CD4-positive, alpha-beta T cell treated with Interleukin-6 for 4 hours (primary cell): ENCODE data around the gene RNF169.

Experiments used
- DNase-seq: peaks from one replicate; pipeline ENCODE4 v3.0.0-alpha.2; 2020; ENCODE audit warnings: mixed read lengths

The RNF169 gene

GRCh38 chr11:74748211-74749126 lies at the start of gene RNF169:
TSS of gene RNF169 (plus strand) at chr11:74748849. CDS start at chr11:74748881, 32 bp downstream.
- DNase-seq, result peak; percentile 92

DNA sequence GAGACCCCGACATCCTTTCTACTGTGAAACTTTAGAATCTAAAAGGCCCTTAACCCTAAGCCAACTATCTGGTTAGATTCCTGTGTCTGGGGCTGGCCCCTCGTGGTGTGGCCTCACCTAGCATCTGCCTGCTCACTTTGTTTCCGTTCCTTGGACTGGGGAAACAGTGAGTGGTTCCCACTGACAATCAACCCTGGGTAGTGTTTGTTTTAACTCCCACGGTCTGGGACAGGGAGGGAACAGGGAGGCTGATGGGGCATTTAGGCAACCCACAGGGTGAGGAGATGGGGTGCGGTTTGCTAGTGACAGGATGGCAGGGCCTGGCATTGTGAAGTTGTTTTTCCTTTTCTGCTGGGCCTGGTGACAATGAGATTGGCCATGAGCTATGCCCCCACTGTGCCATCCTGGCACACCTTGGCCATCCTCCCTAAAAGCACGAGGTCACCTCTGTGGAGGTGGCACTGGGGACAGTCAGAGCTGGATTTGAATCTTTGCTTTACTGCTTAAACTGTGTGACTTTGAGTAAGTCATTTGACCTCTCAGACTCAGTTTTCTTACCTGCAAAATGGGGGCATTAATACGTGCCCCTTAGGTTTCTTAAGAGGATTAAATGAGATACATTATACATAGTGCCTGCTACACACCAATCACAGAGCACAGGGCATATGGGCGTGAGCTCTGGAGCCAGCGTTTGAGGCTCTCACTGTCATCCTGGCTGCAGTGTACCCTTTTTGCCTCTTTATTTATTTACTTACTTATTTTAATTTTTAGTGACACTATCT lies 48.8 kb upstream of the RNF169 start:
- DNase-seq, result no peak

GRCh38 chr11:74701351-74701750 lies 47.3 kb upstream of the RNF169 start:
- DNase-seq, result no peak

DNA sequence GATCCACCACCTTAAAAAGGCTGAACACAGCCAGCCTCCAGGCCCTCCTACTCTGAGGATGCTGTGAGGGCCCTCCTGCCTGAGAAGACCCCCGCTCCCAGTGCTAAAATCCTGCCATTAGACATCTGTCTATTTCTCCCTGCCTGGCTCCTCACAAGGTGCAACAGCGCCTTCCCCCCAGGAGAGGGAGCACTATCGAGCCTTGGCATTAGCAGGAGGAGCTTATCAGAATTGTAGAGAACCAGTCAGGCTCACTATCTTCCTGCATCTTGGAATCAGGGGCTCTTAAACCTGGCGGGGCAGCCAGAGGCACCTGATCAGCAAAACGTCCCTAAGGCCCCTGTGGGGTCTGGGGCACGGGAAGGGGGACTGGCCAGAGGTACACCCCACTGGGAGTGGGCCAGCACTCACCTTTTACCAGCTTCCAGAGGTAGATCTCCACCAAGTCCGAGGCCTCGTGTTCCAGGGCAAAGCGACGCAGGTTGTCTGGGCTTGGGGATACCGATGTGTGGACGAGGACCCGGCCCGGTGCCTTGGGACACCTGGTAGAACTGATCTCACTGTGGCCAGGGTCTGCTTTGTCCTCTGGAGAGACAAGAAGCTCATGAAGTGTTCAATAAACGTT lies 46.2 kb upstream of the RNF169 start:
- peak; percentile 60 for DNase-seq

DNA sequence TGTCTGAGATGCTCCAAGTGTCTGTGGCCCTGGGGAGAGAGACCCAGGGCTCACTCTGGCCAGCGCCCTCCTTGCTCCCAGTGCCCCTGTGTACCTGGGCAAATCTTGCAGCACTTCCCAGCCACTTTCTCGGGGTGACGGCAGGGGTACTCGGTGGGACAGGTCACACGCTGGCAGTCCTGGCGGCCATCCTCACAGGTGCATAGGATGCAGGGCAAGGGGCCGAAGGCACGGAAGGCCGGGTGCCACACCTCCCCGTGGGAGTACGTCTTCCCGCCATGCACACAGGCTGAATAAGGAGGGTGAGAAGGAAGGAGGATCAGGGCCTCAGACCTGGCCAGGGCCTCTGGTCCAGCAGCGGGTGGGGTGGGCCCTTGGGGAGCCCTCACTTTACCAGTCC lies 45.4 kb upstream of the RNF169 start:
- no peak for DNase-seq

DNA sequence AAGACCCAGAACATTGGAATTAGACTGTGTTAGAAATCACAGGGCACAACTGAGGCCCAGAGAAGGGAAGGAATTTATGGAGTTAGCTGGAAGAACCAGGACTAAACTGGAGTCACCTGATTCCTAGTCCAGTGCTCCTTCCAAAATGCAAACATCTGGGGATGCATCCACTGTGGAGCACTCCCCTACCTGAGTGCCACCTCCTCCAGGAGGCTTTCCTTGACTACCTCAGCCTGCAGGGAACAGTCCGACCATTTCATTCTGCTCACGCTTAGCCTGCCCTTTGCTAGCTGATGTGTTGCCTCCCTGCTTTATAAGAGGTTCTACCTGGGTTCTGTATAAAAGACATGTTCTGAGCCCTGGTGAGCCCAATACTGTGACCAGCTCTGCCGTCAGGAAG lies 41.5 kb upstream of the RNF169 start:
- no peak for DNase-seq

- no peak for DNase-seq
These were observed 40.8 kb upstream of the RNF169 start for GRCh38 chr11:74707602-74708510.

DNA sequence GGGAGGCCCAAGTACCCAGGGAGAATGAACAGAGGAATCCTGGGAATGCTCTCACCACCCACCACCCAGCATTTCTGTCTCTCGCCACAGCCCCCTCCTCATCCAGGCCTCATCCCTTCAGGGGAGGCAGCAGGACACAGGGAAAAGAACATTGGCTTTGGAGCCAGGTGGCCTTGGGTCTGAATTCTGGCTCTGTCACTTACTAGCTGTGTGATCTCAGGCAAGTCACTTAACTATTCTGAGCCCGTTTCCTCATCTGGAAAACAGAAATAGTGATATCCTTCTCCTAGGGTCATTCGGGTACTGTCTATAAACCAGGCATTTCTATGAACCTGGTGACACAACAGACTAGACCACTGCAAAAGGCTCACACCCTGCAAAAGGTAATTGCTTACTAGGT lies 39.5 kb upstream of the RNF169 start:
- DNase-seq, result no peak

GRCh38 chr11:74710281-74710938 lies 38.2 kb upstream of the RNF169 start:
- DNase-seq, result no peak

DNA sequence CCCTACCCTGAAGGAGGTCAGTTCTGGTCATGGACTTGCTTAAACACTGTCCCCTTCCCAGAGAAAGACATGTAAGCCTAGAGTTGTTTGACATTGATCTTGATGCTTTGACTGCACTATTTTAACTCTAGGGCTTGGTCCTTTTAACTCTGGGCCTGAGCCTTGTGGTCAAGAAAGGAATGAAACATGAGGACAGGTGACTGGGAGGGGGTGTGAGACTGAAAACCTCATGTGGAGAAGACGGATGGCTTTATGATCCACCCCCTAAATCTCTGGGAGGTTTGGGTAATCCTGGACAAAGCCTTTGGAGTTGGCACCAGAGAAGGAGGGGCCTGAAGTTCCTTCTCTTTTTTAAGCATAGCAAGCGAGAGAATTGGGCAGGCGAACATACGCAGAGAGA lies 35.0 kb upstream of the RNF169 start:
- DNase-seq, result no peak

DNA sequence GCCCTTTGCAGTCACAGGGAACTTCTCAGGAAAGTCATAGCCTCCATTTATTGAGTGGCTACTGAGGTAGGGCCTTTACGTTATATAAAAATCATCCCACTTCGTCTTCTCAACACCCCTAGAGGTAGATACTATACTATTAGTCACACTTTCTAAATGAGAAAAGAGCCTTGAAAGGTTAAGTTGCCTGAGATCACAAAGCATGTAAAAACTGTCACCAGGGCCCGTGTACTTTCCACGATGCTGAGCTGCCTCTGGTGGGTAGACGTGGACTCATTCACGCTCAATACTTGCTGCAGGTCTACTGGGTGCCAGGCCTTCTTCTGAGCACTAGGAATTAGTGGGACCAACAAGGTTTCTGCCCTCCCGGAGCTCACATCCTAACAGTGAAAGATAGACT lies 33.7 kb upstream of the RNF169 start:
- DNase-seq, result no peak

GRCh38 chr11:74717221-74717969 lies 31.3 kb upstream of the RNF169 start:
- DNase-seq, result no peak

GRCh38 chr11:74719011-74719410 lies 29.6 kb upstream of the RNF169 start:
- DNase-seq, result no peak

DNA sequence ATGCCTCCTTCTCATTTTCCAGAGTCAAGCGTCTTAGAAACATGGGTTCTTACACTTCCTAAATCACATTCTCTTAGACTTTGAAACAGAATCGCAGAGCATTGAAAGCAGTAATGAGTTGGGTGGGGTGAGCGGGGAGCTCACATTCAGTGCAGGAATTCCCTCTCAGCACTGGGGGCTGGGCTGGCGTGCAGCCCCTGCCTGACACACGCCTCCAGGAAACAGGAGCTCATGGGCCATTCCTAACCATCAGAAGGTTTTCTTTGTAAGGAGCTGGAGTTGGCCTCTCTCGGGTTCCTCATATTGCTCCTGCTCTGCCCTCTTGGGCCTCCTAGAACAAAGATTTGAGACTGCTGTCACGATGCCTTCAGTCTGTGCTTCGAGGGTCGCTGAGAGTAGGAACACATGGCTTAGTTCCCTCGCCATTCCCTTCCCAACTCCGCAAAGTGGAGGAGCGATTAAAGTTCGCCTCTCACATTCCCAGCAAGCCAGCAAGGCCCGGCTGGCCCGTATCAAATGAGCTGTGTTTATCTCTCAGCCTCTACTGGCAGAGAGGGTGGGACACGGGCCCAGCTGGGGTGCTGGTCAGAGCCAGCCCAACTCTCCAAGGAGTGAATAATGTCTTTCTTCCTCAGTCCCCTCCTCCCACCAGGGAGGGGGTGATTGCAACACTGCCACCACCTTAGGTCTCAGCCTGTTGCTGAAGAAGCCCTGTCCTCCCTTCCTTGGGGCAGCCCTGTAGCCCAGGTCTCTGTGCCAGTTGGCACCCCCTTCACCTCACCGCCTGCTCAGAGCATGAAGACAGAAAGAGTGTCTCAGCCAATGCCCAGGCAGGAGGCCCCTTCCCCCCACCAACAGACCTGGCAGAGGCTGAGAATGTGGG lies 27.8 kb upstream of the RNF169 start:
- DNase-seq, result no peak

DNA sequence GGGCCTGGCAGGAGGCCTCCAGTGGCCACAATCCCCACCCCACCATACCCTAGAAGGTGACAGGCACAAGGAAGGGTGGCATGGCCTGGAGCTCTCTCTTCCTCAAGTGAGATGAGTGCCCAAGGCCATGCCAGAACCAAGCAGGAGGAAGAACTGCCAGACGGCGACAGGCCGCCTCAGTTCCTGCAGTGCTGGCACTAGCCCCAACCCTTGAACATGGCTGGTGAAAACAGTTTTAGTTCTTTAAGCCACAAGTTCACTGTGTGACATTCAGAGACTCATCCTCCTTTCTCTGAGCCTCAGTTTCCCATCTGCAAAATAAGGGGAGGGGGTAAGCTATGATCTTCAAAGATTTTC lies 27.2 kb upstream of the RNF169 start:
- DNase-seq, result no peak

DNA sequence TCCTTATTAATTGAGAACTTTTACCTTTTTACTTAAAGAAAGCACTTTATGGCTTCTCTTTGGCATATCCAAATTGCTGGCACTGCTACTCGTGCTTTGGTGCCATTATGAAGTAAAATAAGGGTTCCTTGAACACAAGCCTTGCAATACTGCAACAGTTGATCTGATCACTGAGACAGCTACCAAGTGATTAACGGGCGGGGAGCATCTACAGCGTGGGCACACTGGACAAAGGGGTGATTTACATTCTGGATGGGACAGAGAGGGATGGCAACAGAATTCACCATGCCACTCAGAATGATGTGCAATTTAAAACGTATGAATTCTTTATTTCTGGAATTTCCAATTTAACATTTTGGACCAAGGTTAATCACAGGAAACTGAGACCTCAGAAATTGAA lies 25.1 kb upstream of the RNF169 start:
- DNase-seq, result no peak

- no peak for DNase-seq
These were observed 22.9 kb upstream of the RNF169 start for GRCh38 chr11:74725701-74726100.

DNA sequence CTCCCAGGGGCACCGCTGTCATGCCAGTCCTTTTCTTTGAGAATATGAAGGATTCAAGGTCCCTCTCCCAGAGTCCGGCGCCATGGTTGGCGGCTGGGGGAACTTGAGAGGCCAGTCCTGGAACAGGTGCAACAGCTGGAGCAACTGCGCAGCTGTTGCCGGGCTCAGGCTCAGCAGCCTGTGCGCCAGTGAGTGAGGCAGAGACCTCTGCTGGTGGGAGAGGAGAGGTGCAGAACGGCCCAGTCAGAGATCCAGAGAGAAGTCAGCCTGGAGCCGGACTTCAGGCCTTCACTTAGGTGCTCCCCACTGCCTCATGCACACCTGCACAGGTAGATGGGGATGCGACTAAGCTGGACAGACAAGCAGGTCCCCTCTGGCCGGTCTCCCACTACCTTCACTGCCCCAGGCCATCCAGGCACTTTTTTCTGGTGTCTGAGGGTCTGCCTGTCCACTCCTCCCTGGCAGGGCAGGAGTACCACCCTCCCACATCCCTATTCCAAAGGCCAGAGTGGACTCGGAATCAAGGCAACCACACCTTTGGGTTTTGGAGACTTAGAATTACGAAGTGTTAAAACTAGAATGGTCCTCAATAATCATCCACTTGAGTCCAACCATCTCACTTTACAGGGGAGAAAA lies 22.0 kb upstream of the RNF169 start:
- DNase-seq, result peak; percentile 61

GRCh38 chr11:74729397-74729796 lies 19.3 kb upstream of the RNF169 start:
- DNase-seq, result no peak
